ENCODE results near the gene DLGAP4.
"Not testable (repeated sequence)": the region's sequence is repeated elsewhere in the genome, so short reads cannot be mapped to it uniquely, and the experiment has no call there.

The DLGAP4 gene

GRCh38 chr20:36550790-36551299 lies 244.7 kb downstream of the DLGAP4 start:
- TF ChIP-seq, protein P1, sequence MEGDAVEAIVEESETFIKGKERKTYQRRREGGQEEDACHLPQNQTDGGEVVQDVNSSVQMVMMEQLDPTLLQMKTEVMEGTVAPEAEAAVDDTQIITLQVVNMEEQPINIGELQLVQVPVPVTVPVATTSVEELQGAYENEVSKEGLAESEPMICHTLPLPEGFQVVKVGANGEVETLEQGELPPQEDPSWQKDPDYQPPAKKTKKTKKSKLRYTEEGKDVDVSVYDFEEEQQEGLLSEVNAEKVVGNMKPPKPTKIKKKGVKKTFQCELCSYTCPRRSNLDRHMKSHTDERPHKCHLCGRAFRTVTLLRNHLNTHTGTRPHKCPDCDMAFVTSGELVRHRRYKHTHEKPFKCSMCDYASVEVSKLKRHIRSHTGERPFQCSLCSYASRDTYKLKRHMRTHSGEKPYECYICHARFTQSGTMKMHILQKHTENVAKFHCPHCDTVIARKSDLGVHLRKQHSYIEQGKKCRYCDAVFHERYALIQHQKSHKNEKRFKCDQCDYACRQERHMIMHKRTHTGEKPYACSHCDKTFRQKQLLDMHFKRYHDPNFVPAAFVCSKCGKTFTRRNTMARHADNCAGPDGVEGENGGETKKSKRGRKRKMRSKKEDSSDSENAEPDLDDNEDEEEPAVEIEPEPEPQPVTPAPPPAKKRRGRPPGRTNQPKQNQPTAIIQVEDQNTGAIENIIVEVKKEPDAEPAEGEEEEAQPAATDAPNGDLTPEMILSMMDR (IDR thresholded peaks at IDR 0.05; ENCODE audit: control insufficient read depth, extremely low read depth, insufficient read depth), result no peak
- no peak overlapping the region for H3K4me3 ChIP-seq (ENCODE audit: low read depth, low read length)
- DNase-seq (ENCODE audit: low read depth), result no peak

GRCh38 chr20:36555248-36555647 lies 249.1 kb downstream of the DLGAP4 start:
- no peak overlapping the region for H3K4me3 ChIP-seq (ENCODE audit: low read depth, low read length)
- TF ChIP-seq, protein P1 (IDR thresholded peaks at IDR 0.05; ENCODE audit: control insufficient read depth, extremely low read depth, insufficient read depth), result no peak
- DNase-seq (ENCODE audit: low read depth), result no peak

- DNase-seq (ENCODE audit: low read depth), result no peak
- TF ChIP-seq, protein P1 (IDR thresholded peaks at IDR 0.05; ENCODE audit: control insufficient read depth, extremely low read depth, insufficient read depth), result no peak
- H3K4me3 ChIP-seq (ENCODE audit: low read depth, low read length), result no peak overlapping the region
Observed at GRCh38 chr20:36562724-36563123, 256.6 kb downstream of the DLGAP4 start.

DNA sequence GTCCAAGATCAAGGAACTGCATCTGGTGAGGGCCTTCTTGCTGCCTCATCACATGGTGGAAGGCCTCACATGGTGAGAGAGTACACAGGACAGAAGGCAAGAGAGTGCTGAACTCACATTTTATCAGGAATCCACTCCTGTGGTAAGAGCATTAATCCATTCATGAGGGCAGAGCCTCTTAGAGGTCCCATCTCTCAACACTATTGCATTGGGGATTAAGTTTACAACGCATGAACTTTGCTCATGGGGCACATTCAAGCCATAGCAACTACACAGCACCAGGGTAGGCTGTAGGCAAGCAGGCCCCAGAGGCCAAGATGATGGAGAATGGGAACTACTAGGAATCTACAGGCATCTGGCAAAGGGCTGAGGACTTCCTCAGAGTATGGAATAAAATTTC lies 257.2 kb downstream of the DLGAP4 start:
- no peak for DNase-seq (ENCODE audit: low read depth)
- H3K4me3 ChIP-seq (ENCODE audit: low read depth, low read length), result no peak overlapping the region
- TF ChIP-seq, protein P1 (IDR thresholded peaks at IDR 0.05; ENCODE audit: control insufficient read depth, extremely low read depth, insufficient read depth), result no peak

GRCh38 chr20:36564078-36564725 lies 258.1 kb downstream of the DLGAP4 start:
- H3K4me3 ChIP-seq (ENCODE audit: low read depth, low read length); DNase-seq (ENCODE audit: low read depth): not testable (repeated sequence)

GRCh38 chr20:36564726-36565121 lies 258.6 kb downstream of the DLGAP4 start:
- H3K4me3 ChIP-seq (ENCODE audit: low read depth, low read length); DNase-seq (ENCODE audit: low read depth): not testable (repeated sequence)

- H3K4me3 ChIP-seq (ENCODE audit: low read depth, low read length), result no peak overlapping the region
- no peak for DNase-seq (ENCODE audit: low read depth)
- TF ChIP-seq, protein P1 (IDR thresholded peaks at IDR 0.05; ENCODE audit: control insufficient read depth, extremely low read depth, insufficient read depth), result no peak
Observed at GRCh38 chr20:36565520-36565919, 259.4 kb downstream of the DLGAP4 start.

DNA sequence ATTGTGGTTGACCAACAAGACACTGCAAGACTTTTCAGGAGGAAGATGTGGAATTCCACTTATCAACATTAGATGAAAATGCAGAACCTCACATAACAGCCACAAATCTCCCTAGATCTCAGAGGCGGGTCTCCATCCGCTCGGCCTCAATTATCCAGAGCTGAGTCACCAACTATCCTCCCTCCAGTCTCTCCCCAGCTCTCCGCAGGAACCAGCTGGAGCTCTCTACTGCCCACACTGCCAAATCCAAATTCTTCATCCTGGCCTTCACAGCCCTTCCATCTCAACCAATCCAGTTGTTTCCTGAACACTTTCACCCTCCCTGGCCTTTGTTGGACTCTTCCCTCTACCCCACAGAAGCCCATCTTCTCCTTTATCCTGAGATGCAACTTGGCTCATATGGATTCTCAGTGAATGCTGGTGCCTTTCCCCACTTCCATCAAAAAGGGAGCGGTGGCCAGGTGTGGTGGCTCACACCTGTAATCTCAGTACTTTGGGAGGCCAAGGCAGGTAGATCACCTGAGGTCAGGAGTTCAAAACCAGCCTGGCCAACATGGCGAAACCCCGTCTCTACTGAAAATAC lies 263.8 kb downstream of the DLGAP4 start:
- no peak for DNase-seq (ENCODE audit: low read depth)
- TF ChIP-seq, protein P1 (IDR thresholded peaks at IDR 0.05; ENCODE audit: control insufficient read depth, extremely low read depth, insufficient read depth), result no peak

More for the DNA sequence above, 263.8 kb downstream of the DLGAP4 start:
- H3K4me3 ChIP-seq (ENCODE audit: low read depth, low read length), result no peak overlapping the region
